HG02884 (cell line): ENCODE measurements around the gene BLOC1S1.

Experiments used
- ATAC-seq: cut with Tn5 transposase; IDR thresholded peaks from one replicate; pipeline ENCODE4 v1.9.1; 2021; ENCODE audit warnings: mild to moderate bottlenecking, moderate library complexity; ENCODE audit not compliant: unreplicated experiment

The BLOC1S1 gene

DNA sequence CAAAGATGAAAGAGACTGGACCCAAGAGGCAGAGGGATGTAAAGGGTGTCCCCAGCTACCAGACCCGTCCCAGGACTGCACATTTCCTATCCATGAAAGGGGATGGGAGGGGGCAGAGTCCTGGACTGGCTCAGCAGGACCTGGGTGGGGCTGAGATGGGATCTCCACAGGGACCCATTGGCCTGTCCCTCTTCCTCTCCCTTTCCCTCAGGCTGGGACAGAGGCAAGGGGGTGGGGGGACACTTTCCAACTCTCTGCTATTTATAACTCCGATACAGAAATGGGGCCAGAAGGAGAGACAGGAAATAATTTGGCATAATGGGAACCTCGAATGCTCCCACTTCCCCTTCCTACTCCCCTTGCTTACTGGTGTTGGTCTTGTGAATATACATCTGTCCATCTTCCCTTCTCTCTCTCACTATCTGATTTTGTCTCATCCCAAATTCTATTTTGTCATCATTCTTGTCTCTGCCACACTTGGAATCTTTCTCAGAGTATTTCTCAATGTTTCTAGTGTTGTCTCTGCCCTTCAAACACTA is 7.1 kb upstream of the BLOC1S1 start:
- ATAC-seq, result no peak

DNA sequence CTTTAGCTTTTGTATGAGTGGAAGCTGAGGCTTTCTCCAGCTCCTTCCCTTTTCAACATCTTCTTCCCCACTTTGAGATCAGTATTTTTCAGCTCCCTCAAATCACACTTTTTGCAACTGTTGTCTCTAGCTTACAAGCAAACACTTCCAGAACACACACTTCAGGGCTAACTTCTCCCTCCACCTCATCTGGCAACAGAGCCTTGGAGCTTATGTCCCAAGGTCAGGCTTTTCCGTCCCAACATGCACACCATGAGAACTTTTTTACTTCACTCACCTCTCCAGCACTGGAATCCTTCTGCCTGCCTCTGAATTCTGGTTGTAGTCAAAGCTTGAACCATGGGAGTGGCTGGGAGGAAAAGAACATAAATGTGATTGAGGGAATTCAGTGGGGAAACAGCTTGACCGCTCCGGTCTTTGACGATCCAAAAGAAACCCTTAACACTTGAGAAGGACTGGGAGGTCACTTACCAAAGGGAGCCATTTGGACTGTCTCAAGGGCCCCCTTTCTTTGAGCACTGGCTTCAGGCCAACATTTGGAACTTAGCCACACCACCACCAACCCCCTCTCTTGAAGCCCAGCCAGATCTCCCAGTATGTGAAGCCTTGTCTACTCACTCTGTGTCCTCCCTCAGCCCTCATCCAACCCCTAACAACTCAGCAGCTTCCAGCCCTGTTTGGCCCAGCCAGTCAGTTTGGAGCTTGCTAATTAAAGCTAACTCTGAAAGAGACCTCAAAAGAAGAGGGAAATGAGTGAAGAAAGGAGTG is 3.9 kb upstream of the BLOC1S1 start:
- no peak for ATAC-seq

DNA sequence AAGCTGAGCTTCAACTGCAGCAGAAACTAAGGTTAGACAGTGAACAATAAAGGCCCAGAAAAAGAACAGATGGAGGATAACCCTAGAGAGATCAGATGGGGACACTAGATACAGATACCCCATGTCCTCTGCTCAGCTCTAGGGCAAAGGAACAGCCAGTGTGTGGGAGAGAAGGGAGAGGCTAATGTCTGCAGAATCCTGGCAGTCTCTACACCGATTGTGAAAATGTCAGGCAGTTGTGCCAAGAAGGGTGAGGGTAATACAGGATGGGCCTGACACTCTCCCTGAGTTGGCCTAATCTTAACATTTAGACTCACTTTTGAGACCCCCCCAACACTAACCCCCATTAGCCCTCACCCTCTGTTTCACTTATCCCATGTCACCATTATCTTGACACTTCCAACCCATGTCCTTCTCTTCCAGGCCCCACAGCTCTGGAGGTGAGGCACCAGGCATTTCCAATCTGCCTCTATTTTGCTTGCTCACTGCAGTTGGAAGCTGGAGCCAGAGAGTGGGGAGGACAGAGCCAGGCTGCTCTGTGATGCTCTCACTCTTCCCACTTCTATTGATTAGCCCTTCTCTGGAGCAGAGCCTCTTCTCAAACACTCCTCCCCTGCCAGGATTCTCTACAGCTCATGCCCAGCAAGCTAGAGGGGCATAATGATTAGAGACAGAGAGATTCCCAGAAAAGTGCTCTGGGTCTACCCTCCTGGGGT is 3.0 kb upstream of the BLOC1S1 start:
- ATAC-seq, result no peak

DNA sequence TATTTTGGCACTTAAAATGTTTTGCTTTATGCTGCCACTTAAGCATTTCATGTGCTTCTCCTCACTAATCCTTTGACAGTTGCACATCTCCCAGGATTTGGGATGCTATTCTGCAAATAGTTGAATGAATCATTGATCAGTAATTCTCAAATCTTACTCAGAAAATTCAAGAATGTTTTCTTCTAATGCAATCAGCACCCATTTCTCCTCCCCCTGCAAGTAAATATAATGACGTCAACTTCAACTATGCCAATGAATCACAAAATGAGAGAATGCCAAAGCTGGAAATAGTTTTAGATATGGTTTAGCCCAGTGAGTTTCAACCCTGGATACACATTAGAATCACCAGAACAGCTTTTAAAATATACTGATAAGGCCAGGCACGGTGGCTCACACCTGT is 2.1 kb upstream of the BLOC1S1 start:
- no peak for ATAC-seq

DNA sequence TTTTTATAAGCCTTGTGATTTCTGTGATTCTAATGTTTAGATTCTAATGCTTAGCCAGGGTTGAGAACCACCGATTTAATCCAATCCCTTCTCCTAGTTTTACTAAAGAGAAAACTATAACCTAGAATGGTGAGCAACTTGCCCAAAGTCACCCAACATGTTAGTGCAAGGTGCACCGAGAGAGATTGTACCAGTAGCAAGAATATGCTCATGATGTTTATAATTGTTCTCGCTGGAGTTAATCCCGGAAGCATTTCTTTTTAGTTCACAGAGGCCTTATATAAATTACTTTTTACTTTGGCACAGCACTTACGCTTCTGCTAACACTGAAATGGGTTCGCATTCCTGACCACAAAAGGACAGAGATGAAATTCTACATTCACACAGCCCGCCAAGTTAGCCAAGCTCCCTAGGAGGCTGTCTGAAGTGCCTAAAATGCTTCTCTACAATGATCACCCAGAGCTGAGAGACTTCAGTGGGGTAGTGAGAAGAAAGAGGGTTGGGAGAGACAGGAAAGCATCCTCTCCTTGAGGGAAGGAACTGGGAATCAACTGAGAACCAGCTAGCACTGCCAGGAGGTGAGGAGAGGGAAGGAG is 579 bp upstream of the BLOC1S1 start:
- no peak for ATAC-seq

DNA sequence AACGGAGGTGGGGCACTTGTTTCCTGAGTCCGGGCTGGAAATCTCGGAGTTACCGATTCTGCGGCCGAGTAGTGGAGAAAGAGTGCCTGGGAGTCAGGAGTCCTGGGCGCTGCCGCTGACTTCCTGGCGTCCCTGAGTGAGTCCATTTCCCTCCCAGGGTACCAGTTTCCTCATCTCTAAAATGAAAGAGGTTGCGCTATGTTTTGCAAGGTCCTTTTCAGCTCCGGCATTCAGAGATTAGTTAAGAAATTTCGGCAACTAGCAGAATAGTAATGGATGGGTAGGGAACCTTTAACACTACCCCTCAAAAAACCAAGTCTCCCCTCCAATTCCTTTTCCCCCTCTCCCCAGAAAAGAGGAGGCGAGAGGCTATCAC is 724 bp downstream of the BLOC1S1 start:
- ATAC-seq, result no peak

DNA sequence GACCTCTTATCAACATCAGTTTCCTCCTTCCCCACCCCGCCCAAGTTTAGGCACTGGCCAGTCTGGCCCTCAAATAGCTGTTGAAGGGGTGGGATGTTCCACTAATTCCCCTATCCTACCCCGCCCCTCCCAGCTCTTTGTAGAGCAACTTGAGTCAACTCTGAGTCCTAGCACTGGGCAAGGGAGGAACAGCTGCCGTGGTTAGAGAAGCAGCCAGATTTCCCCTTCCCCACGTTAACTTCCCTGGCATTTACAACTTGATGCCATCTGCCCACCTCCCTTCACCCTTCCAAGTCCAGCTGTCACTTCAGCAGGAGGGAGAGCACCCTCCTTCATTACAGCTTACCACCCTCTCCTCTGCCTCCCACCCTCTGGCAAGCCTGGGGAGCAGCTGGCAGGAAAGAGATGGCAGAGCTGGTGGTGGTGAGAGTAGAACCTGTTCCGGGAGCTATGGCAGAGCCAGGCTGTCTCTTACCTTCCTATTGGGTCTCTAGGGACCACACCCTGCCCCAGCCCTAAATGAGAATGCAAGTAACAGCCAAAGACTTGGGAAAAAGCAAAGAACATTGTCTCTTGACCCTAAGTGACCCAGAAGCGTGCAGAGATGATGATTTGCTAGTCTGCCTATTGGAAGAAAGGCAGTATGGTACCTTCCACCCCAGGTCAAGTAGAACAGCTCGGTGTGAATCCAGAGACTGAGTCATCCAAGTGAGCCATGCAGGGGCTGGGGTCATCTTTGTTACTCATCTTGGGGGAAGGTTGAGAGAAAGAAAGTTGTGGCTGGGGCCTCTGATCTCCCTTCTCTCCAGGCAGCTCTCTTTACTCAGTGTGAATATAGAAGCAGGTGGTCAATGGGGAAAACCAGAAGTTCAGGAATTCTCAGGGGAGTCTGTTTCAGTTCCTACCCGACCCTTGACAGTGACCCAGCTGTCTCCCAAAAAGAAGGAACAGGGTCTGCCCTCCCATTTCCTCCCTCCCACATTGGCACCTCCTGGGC is 1.5 kb downstream of the BLOC1S1 start:
- ATAC-seq, result no peak

DNA sequence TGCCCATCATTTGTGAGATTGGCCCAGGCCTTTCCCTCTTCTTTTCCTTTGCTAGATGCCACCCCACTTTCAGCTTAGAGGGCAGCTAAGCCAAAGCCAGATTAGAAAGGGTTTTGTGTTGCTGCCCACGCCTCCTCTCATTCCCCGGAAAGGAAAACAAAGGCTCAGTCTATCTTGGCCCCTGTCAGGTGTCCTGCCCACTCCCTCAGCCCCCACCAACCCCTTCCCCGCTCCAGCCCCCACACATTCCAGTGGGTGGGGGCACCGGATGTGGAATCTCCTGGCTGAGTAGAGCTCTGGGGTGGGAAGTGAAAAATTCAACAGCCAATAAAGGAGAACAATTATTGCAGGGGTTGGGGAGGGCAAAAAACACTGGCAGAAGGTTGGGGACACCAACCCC is 2.2 kb downstream of the BLOC1S1 start:
- ATAC-seq, result no peak

DNA sequence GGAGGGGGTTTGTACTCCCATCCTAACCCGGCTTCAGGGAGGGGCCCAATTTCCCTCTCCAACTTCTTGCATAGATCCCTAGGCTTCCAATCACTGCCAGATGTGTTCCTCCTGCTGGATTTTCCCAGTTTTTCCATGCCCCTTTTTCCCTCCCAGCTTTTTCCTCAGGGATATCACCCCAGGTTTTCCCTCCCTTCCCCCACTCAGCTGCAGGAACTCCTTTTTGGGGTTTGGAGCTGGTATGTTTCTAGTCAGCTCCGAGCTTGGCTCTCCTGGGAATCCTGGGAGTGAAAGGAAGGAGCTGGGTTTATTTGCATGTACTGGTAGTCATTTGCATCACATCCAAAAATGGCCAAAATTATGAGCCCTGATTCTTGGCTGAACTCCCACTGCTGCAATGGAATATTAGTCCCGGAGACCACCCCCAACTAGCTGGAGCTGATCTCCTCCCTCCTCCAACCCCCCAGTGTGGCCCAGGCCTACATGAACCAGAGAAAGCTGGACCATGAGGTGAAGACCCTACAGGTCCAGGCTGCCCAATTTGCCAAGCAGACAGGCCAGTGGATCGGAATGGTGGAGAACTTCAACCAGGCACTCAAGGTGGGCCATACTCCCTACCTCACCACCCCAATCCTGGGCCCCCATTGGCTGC is 2.9 kb downstream of the BLOC1S1 start:
- no peak for ATAC-seq

DNA sequence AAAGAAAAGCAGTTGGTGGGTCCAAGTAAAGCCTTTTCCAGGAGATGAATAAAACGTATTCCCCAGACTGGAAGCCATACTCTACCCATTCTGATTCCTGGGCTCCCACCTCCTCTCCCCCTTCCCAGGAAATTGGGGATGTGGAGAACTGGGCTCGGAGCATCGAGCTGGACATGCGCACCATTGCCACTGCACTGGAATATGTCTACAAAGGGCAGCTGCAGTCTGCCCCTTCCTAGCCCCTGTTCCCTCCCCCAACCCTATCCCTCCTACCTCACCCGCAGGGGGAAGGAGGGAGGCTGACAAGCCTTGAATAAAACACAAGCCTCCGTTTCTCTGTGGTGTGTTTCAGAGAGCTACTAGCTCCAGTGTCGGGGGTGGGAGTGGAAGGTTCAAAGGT is 3.5 kb downstream of the BLOC1S1 start:
- no peak for ATAC-seq

DNA sequence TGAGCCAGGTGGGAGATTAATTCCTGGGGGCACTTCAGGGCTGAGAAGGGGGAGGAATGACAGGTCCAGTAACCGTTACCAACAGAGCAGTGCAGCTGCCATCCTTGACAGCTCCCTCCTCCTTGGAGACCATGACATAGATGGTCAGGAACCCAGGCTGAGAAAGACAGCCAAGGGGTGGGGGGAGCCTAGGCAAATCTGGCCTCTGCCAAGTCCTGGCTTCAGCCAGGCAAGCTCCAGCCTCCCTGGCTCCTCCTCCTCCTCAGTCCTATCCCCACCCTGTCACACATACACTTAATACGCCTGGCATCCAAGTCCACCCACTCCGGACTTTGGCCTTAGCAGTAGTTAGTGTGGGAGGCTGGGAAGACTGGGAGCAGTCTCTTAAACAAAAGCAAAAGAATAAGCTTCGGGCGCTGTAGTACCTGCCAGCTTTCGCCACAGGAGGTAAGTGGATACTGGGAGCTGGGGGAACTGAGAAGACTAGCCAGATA is 4.3 kb downstream of the BLOC1S1 start, which contains the start of gene RDH5:
TSS of gene RDH5 (plus strand) at position 323 of the 494 bp plus-strand sequence. CDS start 792 bp downstream, outside the sequence.
- ATAC-seq, result no peak

DNA sequence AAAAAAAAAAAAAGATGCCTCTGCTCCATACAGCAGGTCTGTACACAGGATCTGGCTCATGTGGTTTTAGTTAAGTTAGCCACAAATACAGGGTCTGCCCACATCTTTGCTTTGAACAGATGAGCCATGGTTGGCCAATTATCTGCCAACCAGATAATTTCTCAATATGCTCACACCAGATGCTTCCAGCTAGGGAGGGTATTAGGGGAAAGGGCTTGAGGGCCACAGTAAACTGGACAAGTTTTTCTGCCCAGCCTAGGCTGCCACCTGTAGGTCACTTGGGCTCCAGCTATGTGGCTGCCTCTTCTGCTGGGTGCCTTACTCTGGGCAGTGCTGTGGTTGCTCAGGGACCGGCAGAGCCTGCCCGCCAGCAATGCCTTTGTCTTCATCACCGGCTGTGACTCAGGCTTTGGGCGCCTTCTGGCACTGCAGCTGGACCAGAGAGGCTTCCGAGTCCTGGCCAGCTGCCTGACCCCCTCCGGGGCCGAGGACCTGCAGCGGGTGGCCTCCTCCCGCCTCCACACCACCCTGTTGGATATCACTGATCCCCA is 5.1 kb downstream of the BLOC1S1 start:
- ATAC-seq, result no peak

DNA sequence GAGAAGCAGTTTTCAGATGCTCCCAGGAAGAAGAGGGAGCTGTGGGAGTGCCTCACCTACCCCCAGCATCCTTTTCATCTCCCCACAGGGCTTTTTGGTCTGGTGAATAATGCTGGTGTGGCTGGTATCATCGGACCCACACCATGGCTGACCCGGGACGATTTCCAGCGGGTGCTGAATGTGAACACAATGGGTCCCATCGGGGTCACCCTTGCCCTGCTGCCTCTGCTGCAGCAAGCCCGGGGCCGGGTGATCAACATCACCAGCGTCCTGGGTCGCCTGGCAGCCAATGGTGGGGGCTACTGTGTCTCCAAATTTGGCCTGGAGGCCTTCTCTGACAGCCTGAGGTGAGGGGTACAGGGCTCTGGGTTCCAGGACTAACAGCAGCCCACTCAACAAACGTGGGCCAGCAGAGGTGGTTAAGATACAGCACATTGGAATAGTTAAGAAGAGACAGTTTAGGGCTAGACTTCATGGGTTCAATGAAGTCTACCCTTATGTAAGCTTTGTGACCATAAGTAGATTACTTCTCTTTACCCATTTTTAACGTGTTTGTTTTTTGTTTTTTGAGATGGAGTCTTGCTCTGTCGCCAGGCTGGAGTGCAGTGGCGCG is 5.9 kb downstream of the BLOC1S1 start:
- ATAC-seq, result no peak

DNA sequence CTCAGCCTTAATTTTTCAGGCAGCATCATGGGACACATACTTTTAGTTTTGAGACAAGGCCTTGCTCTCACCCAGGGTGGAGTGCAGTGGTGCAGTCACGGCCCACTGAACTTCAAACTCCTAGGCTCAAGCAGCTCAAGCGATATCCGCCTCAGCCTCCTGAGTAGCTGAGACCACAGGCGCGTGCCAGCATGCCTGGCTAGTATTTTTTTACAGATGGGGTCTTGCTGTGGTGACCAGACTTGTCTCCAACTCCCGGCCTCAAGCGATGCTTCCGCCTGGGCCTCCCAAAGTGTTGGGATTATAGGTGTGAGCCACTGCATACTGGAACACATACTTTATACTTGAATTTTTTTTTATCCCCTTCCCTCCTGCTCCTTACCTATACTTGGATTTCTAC is 7.1 kb downstream of the BLOC1S1 start:
- no peak for ATAC-seq

DNA sequence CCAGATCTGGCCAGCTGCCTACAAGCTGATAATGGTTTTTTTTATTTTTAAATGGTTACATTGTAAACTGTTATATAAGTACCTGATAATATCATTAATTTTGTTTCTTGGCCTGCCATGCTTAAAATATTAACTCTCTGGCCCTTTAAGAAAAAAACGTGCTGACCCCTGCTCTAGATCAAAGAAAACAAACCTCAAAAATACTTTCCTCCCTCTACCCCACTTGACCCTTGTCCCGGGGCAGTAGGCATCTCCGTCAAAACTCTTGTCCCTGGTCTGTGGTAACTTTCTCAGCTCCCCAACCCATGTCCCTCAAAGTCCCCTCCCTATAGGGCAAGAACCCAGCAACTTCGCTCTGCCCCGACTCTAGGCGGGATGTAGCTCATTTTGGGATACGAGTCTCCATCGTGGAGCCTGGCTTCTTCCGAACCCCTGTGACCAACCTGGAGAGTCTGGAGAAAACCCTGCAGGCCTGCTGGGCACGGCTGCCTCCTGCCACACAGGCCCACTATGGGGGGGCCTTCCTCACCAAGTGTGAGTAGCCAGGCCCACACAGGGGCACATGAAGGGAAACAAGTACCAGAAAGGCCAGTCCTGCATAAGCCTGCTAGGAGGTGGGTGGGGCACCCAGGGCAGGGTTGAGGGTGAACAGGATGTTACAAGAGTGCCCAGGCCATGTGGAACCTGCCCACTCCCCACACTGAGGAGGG is 7.8 kb downstream of the BLOC1S1 start:
- no peak for ATAC-seq

DNA sequence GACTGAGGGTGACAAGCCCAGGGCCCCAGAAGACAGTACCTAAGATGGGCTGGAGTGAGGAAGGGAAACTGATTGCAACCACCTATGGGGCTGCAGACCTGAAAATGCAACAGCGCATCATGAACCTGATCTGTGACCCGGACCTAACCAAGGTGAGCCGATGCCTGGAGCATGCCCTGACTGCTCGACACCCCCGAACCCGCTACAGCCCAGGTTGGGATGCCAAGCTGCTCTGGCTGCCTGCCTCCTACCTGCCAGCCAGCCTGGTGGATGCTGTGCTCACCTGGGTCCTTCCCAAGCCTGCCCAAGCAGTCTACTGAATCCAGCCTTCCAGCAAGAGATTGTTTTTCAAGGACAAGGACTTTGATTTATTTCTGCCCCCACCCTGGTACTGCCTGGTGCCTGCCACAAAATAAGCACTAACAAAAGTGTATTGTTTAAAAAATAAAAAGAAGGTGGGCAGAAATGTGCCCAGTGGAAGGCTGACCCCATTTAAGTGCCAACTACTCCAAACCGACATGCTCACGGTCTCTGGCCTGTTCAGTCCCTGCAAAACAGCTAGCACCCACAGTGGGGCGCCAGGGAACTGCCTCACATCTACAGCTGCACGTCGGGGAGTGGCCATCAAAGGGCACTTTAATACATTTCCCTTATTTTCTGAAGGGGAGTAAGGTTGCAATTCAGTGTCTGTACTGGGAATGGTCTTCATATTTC is 8.5 kb downstream of the BLOC1S1 start:
- ATAC-seq, result peak; percentile 35

DNA sequence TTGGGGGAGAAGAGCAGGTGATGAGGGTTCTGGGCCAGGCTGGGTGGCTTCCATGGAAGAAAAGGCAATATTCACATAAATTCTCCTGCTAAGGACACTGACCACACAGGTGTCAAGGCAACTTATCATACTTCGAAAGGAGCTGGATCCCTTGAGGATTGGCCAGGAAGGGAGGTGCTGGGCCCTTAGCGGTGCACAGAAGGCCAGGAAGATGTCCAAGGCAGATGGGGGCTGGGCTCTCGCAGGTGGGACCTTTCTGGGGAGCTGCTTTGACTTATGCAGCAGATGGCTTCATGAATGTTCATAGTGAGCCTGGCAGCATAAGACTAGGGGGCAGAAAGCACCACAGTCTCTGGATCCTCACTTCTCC is 9.1 kb downstream of the BLOC1S1 start:
- ATAC-seq, result no peak

DNA sequence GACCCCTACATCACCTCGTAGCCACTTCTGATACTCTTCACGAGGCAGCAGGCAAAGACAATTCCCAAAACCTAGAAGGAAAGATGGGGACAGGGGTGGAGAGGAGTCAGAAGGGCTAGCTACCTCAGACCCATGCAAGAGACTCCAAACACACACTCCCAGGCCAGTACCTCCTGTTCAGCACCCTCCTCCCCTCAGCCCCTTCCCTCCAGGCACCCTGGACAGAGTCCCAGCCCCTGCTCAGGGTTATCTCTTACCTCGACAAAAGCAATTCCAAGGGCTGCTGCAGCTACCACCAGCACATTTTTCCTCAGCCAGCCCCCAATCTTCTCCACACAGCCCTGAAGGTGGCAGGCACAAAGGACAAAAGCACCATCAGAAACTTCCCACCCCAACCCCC is 9.7 kb downstream of the BLOC1S1 start:
- ATAC-seq, result no peak
